Calu3 (cell line): ENCODE data around the gene HMOX2. TPM values are rescaled to one million over a fixed set of nuclear protein-coding genes. Genes with fewer than 3 reads are reported as not detected.

Experiments
- BruUV-seq: library from RNA; stranded (reverse); fragments of 400-500 nt; replicated peaks from 2 replicates; lab custom pipeline; 2021; lab: Mats Ljungman, UMichigan
- CTCF ChIA-PET: fragments of 300-600 bp; sonication (Branson Sonifier 250); formaldehyde crosslinking; loops from one replicate; lab custom pipeline; 2022; ENCODE audit warnings: antibody characterized with exemption; lab: Charles Lee
- DNase-seq: peaks from one replicate; pipeline ENCODE4 v3.0.0; 2022
- H3K27ac Mint-ChIP-seq: one replicate; pipeline ENCODE4 v1.8.0; 2022; ENCODE audit warnings: mixed read lengths; ENCODE audit not compliant: unreplicated experiment
- H3K27me3 Mint-ChIP-seq: one replicate; pipeline ENCODE4 v1.8.0; 2022; ENCODE audit warnings: mixed read lengths; ENCODE audit not compliant: unreplicated experiment
- H3K36me3 Mint-ChIP-seq: one replicate; pipeline ENCODE4 v1.8.0; 2022; ENCODE audit warnings: mild to moderate bottlenecking, moderate library complexity, mixed read lengths; ENCODE audit not compliant: insufficient read depth, unreplicated experiment
- H3K4me1 Mint-ChIP-seq: one replicate; pipeline ENCODE4 v1.8.0; 2022; ENCODE audit warnings: mild to moderate bottlenecking, low read depth, mixed read lengths; ENCODE audit not compliant: unreplicated experiment
- H3K4me3 Mint-ChIP-seq: one replicate; pipeline ENCODE4 v1.8.0; 2022; ENCODE audit warnings: mild to moderate bottlenecking, low read depth, moderate library complexity, mixed read lengths; ENCODE audit not compliant: unreplicated experiment
- H3K9me3 Mint-ChIP-seq: one replicate; pipeline ENCODE4 v1.8.0; 2022; ENCODE audit warnings: low read depth, mixed read lengths; ENCODE audit not compliant: unreplicated experiment
- intact Hi-C: fragments of 100-400 bp; cut with micrococcal nuclease; formaldehyde crosslinking; loops from one replicate; pipeline ENCODE4 v1.10.0; 2022; ENCODE audit not compliant: unreplicated experiment
- total RNA-seq: library from RNA; stranded (reverse); gene quantifications from 2 replicates; pipeline ENCODE4 v1.2.3, GENCODE V29; 2022
- TF ChIP-seq, protein P1 (sequence below): fragments of 200-600 bp; IDR thresholded peaks from one replicate; pipeline ENCODE4 v1.8.0; 2022; ENCODE audit warnings: antibody characterized with exemption; ENCODE audit not compliant: unreplicated experiment

HMOX2 gene
- total RNA-seq, 1 experiment from 2014 or later = 79.2 TPM

DNA sequence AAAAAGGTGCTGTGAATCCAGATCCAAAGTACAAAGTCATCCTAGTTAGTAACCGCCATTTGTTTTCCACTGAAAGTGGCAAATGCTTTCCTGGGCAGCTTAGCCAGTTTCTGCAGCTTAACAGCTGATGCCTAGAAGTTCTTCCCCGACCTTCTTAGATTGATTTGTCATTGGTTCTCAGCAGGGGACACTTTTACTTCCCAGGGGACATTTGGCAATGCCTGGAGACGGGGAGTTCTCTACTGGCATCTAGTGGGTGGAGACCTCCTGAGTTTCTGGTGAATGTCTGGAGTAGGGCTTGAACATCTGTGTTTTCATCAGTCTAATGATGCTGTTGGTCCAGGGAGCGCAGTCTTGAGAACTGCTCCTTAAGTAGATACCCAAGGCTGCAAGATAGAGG is 43.0 kb upstream of the HMOX2 start:
- no peak for DNase-seq
- Mint-ChIP-seq H3K4me1 (peaks cover 9% of the 10 kb centered on the region), H3K9me3 (no peaks in the 10 kb centered on the region), H3K27ac (no peak overlapping the region), H3K4me3 (no peak overlapping the region), H3K27me3 (no peaks in the 10 kb centered on the region), H3K36me3 (peaks cover 92% of the 10 kb centered on the region)
- TF ChIP-seq, protein P1, sequence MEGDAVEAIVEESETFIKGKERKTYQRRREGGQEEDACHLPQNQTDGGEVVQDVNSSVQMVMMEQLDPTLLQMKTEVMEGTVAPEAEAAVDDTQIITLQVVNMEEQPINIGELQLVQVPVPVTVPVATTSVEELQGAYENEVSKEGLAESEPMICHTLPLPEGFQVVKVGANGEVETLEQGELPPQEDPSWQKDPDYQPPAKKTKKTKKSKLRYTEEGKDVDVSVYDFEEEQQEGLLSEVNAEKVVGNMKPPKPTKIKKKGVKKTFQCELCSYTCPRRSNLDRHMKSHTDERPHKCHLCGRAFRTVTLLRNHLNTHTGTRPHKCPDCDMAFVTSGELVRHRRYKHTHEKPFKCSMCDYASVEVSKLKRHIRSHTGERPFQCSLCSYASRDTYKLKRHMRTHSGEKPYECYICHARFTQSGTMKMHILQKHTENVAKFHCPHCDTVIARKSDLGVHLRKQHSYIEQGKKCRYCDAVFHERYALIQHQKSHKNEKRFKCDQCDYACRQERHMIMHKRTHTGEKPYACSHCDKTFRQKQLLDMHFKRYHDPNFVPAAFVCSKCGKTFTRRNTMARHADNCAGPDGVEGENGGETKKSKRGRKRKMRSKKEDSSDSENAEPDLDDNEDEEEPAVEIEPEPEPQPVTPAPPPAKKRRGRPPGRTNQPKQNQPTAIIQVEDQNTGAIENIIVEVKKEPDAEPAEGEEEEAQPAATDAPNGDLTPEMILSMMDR = no peak
- CTCF ChIA-PET = no interaction called here
- intact Hi-C loops = no loop called here
- no TSS peak for BruUV-seq

DNA sequence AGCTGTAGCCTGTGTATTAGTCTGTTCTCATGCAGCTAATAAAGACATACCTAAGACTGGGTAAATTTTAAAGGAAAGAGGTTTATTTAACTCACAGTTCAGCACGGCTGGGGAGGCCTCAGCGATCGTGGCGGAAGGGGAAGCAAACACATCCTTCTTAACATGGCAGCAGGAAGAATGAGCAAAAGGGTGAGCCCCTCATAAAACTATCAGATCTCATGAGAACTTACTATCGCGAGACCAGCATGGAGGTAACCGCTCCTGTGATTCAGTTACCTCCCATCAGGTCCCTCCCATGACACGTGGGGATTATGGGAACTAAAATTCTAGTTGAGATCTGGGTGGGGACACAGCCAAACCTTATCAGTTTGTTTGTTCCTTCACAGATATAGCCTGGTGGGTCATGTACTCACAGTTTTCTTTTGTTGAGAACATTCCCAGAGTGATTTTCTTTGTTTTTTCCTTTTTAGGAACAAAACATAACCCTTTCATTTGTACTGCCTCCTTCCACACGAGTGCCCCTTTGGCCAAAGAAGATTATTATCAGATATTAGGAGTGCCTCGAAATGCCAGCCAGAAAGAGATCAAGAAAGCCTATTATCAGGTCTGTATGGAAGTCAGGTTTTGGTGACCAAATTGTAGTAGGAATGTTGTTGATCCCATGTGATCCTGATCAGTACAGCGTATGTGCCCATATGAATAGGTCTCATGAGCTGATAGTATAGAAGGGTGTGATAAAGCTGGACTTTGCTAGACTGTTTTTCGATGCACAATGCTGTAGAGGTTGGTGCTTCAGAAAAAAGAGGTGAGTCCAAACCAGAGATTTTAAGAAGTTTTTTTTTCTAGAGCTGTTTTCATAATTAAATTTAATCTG is 42.0 kb upstream of the HMOX2 start:
- peaks cover 9% of the 10 kb centered on the region for H3K4me1 Mint-ChIP-seq
- CTCF ChIA-PET = interaction anchor here (0.6 kb wide), 1 partner anchor 108 kb away, joined by 3 read pairs; no protein-coding TSS in a partner anchor
- peaks cover 88% of the 10 kb centered on the region for H3K36me3 Mint-ChIP-seq
- H3K9me3 Mint-ChIP-seq = no peaks in the 10 kb centered on the region
- intact Hi-C loops = no loop called here
- TF ChIP-seq, protein P1 = no peak
- DNase-seq = no peak
- no TSS peak for BruUV-seq
- H3K27ac Mint-ChIP-seq = no peak overlapping the region
- no peaks in the 10 kb centered on the region for H3K27me3 Mint-ChIP-seq
- no peak overlapping the region for H3K4me3 Mint-ChIP-seq

DNA sequence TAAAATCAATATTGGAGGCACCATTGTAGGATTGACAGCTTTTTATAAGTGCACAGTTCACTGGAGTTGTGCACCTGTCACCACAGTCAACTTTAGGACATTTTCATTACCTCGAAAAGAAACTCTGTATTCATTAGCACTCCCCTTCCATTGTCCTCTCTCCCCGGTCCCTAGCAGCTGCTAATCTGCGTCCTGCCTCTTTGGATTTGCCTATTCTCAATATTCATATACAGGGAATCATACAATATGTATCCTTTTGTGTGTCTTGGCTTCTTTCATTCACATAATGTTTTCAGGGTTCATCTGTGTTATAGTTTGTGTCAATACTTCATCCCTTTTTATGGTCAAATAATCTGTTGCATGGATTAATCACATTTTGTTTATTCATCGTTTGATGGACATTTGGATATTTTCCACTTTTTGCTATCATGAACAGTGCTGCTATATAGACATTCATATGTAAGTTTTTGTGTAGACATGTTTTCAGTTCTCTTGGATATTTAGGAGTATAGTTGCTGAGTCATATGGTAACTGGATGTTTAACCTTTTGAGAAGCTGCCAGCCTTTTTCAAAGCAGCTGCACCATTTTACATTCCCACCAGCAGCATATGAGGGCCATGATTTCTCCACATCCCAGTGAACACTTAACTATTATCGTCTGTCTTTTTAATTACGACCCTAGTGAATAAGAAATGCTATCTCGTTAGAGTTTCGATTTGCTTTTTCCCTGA is 40.7 kb upstream of the HMOX2 start:
- Mint-ChIP-seq H3K27ac (no peak overlapping the region), H3K27me3 (no peaks in the 10 kb centered on the region), H3K4me1 (peaks cover 9% of the 10 kb centered on the region), H3K4me3 (no peak overlapping the region), H3K36me3 (peaks cover 79% of the 10 kb centered on the region), H3K9me3 (no peaks in the 10 kb centered on the region)
- CTCF ChIA-PET = no interaction called here
- no TSS peak for BruUV-seq
- intact Hi-C loops = no loop called here
- TF ChIP-seq, protein P1 = no peak
- no peak for DNase-seq

DNA sequence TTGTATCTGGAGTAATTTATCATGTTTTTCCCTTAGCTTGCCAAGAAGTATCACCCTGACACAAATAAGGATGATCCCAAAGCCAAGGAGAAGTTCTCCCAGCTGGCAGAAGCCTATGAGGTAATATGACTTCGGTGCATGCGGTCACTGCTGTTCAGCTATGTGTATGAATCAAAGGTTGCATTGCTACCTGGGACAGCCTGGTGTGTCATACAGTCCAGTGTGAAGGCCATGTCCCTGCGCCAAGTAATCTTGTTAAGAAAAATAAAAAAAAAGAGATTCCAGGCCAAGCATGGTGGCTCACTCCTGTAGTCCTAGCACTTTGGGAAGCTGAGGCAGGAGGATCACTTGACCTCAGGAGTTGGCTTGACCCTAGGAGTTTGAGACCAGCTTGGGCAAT is 38.8 kb upstream of the HMOX2 start:
- CTCF ChIA-PET = no interaction called here
- Mint-ChIP-seq H3K9me3 (no peaks in the 10 kb centered on the region), H3K27me3 (no peaks in the 10 kb centered on the region), H3K36me3 (peaks cover 82% of the 10 kb centered on the region), H3K4me3 (no peak overlapping the region), H3K27ac (no peak overlapping the region), H3K4me1 (peaks cover 9% of the 10 kb centered on the region)
- intact Hi-C loops = no loop called here
- DNase-seq = no peak
- no TSS peak for BruUV-seq
- TF ChIP-seq, protein P1 = no peak
